Measurements from ENCODE around the gene NMNAT2.

- no peak for TF ChIP-seq CTCF (IDR thresholded peaks at IDR 0.05)
- TF ChIP-seq POLR2AphosphoS5 (IDR thresholded peaks at IDR 0.05) = no peak
Observed at GRCh38 chr1:183407474-183407873, 10.7 kb downstream of the NMNAT2 start.
